Lower leg skin (tissue), 3 donors: ENCODE measurements around the gene TREML1.

Source experiments
- CTCF ChIP-seq, 3 donors: fragments of 450-650 bp; IDR thresholded peaks; one replicate each; pipeline ENCODE4 v1.5.1; 2016; ENCODE audit warnings: antibody characterized with exemption in 3 of 3, mild to moderate bottlenecking in 3 of 3, moderate library complexity in 2 of 3
- POLR2A ChIP-seq, 2 donors: fragments of 450-650 bp; IDR thresholded peaks; one replicate each; pipeline ENCODE4 v1.6.1; 2016 to 2017; ENCODE audit warnings: antibody characterized with exemption in 2 of 2, mild to moderate bottlenecking in 1 of 2, moderate library complexity in 1 of 2

- no peak for TF ChIP-seq POLR2A (IDR thresholded peaks at IDR 0.05)
- TF ChIP-seq CTCF (IDR thresholded peaks at IDR 0.05) = no peak
Measured at GRCh38 chr6:41194386-41194785, 40.2 kb upstream of the TREML1 start.
